Gastrocnemius medialis (tissue), 4 donors: ENCODE data around the gene ITPR3.

Source experiments
- POLR2A ChIP-seq, 2 donors: fragments of 450-650 bp; IDR thresholded peaks; one replicate each; pipeline ENCODE4 v1.6.1; 2017; ENCODE audit warnings: antibody characterized with exemption in 2 of 2, mild to moderate bottlenecking in 2 of 2, moderate library complexity in 2 of 2
- TF ChIP-seq, protein P1 (sequence below), 5 experiments: fragments of 450-650 bp in 3 of 5; fragments of 200-600 bp in 2 of 5; sonication (generic) in 2 of 5; IDR thresholded peaks in 4 of 5; conservative IDR thresholded peaks in 1 of 5; 1 replicate in 4 of 5; 2 replicates in 1 of 5; pipeline ENCODE4 v1.5.1; 2016 to 2019; ENCODE audit warnings: antibody characterized with exemption in 5 of 5, mild to moderate bottlenecking in 3 of 5, moderate library complexity in 3 of 5

DNA sequence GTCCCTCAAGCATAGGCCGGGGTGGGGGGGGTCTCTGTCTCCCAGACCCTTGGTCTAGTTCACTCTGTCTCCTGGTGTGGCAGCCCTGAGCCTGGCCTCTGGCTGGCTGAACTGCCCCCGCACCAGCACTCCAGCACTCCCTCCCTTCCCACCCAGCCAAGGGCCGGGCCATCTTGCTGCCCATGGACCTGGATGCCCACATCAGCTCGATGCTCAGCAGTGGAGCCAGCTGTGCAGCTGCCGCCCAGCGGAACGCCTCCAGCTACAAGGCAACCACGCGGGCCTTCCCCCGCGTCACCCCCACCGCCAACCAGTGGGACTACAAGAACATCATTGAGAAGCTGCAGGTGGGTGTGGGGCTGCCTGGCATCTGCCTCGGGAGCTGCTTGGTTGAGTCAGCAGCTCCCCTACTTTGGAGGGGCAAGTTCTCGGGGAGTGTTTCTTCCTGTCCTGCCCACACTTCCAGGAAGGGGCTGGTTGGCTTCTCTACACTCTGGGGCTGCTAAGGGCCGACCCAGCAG lies 62.0 kb downstream of the ITPR3 start:
- no peak for TF ChIP-seq POLR2A (IDR thresholded peaks at IDR 0.05)
- TF ChIP-seq, protein P1, sequence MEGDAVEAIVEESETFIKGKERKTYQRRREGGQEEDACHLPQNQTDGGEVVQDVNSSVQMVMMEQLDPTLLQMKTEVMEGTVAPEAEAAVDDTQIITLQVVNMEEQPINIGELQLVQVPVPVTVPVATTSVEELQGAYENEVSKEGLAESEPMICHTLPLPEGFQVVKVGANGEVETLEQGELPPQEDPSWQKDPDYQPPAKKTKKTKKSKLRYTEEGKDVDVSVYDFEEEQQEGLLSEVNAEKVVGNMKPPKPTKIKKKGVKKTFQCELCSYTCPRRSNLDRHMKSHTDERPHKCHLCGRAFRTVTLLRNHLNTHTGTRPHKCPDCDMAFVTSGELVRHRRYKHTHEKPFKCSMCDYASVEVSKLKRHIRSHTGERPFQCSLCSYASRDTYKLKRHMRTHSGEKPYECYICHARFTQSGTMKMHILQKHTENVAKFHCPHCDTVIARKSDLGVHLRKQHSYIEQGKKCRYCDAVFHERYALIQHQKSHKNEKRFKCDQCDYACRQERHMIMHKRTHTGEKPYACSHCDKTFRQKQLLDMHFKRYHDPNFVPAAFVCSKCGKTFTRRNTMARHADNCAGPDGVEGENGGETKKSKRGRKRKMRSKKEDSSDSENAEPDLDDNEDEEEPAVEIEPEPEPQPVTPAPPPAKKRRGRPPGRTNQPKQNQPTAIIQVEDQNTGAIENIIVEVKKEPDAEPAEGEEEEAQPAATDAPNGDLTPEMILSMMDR (IDR thresholded peaks at IDR 0.05 in 4 of 5, conservative IDR thresholded peaks at IDR 0.05 in 1 of 5) = no peak
